Gastroesophageal sphincter (tissue), 3 donors: ENCODE data around the gene ANKH.

Experiments used
- EP300 ChIP-seq: sonication (generic); formaldehyde crosslinking; IDR thresholded peaks from one replicate; pipeline ENCODE4 v1.6.1; 2017; ENCODE audit warnings: antibody characterized with exemption, mild to moderate bottlenecking
- POLR2A ChIP-seq, 2 donors: fragments of 450-650 bp; IDR thresholded peaks; one replicate each; pipeline ENCODE4 v1.6.1; 2017; ENCODE audit warnings: antibody characterized with exemption in 2 of 2, mild to moderate bottlenecking in 2 of 2, moderate library complexity in 1 of 2
- TF ChIP-seq, protein P1 (sequence below), 4 experiments: fragments of 200-600 bp in 2 of 4; fragments of 450-650 bp in 2 of 4; sonication (generic) in 1 of 4; IDR thresholded peaks; one replicate each; pipeline ENCODE4 v1.5.1; 2017 to 2019; ENCODE audit warnings: antibody characterized with exemption in 4 of 4, mild to moderate bottlenecking in 2 of 4, moderate library complexity in 2 of 4

DNA sequence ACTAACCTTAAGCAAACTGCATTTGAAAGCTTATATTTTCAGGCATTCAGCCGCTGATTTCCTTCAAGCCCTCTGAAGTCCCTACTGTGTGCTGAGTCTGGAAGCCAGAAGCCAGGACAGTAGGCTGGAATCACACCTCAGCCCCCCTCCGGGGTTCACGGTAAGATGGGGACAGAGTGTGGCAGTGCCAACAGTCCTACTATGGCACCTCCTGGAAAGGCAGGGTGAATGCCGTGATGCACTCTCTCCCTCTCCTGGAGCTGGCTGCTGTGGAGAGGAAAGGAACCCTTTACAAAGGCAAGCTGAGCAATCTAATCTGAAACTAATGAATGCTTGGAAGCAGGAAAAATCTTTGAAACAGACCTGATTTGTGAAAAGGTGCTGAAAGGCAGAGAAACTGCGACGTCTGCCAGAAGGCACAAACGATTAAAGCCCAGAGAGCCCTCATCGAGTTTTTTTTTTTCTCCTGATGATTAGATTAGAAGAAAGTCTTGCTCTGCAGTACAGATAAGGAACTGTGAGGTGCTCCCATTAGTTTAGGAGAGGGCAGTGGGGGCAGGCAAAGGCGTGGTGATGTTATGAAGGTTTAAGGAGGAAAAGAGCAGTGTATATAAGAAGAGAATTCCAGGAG, 21.0 kb downstream of the ANKH start:
- TF ChIP-seq EP300: no peak
- TF ChIP-seq, protein P1, sequence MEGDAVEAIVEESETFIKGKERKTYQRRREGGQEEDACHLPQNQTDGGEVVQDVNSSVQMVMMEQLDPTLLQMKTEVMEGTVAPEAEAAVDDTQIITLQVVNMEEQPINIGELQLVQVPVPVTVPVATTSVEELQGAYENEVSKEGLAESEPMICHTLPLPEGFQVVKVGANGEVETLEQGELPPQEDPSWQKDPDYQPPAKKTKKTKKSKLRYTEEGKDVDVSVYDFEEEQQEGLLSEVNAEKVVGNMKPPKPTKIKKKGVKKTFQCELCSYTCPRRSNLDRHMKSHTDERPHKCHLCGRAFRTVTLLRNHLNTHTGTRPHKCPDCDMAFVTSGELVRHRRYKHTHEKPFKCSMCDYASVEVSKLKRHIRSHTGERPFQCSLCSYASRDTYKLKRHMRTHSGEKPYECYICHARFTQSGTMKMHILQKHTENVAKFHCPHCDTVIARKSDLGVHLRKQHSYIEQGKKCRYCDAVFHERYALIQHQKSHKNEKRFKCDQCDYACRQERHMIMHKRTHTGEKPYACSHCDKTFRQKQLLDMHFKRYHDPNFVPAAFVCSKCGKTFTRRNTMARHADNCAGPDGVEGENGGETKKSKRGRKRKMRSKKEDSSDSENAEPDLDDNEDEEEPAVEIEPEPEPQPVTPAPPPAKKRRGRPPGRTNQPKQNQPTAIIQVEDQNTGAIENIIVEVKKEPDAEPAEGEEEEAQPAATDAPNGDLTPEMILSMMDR (IDR thresholded peaks at IDR 0.05): no peak
- TF ChIP-seq POLR2A (IDR thresholded peaks at IDR 0.05): no peak
